ENCODE results near the gene PBX4.

DNA sequence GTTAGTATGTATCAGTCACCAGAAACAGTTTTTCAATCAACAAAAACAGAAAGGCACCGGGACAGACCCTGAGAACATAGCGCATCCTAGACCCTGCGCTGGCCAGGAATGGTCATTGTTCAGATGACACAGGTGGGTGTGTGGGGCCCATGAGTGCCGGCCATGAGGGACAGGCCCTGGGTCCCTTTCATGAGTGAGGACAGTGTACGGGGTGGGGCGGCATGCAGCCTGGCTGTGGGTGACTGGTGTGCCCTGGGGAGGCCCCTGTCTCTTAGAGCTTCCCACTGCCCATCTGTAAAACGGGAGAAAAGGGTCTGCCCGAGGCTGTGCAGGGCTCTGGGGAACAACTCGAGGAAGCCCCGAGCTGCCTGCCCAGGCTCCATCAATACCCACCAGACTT is 25.8 kb downstream of the PBX4 start:
- TF ChIP-seq, protein P1, sequence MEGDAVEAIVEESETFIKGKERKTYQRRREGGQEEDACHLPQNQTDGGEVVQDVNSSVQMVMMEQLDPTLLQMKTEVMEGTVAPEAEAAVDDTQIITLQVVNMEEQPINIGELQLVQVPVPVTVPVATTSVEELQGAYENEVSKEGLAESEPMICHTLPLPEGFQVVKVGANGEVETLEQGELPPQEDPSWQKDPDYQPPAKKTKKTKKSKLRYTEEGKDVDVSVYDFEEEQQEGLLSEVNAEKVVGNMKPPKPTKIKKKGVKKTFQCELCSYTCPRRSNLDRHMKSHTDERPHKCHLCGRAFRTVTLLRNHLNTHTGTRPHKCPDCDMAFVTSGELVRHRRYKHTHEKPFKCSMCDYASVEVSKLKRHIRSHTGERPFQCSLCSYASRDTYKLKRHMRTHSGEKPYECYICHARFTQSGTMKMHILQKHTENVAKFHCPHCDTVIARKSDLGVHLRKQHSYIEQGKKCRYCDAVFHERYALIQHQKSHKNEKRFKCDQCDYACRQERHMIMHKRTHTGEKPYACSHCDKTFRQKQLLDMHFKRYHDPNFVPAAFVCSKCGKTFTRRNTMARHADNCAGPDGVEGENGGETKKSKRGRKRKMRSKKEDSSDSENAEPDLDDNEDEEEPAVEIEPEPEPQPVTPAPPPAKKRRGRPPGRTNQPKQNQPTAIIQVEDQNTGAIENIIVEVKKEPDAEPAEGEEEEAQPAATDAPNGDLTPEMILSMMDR (IDR thresholded peaks at IDR 0.05) = no peak
- no peak for TF ChIP-seq POLR2AphosphoS5 (IDR thresholded peaks at IDR 0.05)

Measured in stomach (tissue), 4 donors.